ENCODE results near the gene AIG1.

The AIG1 gene

GRCh38 chr6:143218233-143218632 lies 157.5 kb downstream of the AIG1 start:
- in situ Hi-C loops (cut with MboI; ENCODE audit: low sequenced_read_pairs, unreplicated experiment), result no loop called here
- TF ChIP-seq CTCF (IDR thresholded peaks at IDR 0.05; ENCODE audit: borderline replicate concordance, control extremely low read depth, extremely low read depth, insufficient read depth, missing control alignments), result no peak
- DNase-seq (ENCODE audit: low spot score), result no peak

DNA sequence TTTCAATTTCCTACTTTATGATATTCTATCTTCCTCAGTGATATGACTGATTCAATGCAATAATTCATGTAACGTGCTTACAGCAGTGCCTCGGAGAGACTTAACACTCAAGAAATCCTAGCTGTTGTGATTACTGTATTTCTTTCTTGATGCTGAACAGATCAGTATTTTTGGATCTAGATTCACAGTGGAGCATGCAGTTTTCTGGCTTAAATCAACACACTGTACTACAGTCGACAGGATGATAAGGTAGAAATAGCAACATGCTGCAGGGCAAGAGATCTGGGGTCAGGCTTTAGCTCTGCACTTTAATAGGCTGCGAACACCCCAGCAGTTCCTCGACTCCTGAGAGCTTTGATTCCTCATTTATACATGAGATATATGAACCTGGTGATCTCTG lies 161.0 kb downstream of the AIG1 start:
- DNase-seq (ENCODE audit: low spot score), result no peak
- in situ Hi-C loops (cut with MboI; ENCODE audit: low sequenced_read_pairs, unreplicated experiment), result no loop called here
- no peak for TF ChIP-seq CTCF (IDR thresholded peaks at IDR 0.05; ENCODE audit: borderline replicate concordance, control extremely low read depth, extremely low read depth, insufficient read depth, missing control alignments)

DNA sequence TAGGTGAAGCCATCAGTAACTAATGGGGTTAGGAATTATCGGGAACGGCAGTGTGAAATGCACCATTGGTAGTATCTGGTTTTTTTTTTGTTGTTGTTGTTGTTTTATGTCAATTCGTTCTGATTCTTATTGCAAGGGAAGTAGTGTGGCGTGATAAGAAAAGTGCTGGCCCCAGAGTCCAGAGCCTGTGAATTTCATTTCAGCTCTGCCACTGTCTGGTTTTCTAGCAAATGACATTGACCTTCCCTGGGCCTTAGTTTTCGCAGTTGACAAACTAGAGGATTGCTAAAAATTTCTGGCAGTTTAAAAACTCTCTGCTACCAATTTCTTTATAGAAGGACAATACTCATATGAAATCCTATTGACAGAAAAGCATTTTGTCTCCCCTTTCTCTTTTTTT lies 161.6 kb downstream of the AIG1 start:
- in situ Hi-C loops (cut with MboI; ENCODE audit: low sequenced_read_pairs, unreplicated experiment), result no loop called here
- no peak for DNase-seq (ENCODE audit: low spot score)
- TF ChIP-seq CTCF (IDR thresholded peaks at IDR 0.05; ENCODE audit: borderline replicate concordance, control extremely low read depth, extremely low read depth, insufficient read depth, missing control alignments), result no peak

DNA sequence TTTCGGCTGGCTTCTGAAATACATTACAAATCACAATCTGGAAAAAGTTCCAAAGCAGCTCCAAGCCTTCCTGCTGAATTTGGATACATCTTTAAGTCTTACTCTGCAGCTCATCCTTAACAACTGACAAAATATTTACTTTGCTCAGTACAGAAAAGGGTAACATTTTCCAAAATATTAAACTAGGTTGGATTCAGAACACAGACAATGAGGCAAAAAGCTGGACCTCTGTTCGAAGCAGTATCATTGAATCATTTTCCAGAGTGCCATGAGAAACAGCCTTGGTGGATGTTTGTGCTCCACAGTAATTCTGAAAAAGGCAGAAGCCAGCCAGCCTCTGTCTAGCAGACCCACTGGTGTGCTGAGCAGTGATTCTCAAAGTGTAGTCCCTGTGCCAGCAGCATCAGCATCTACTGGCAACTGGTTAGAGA lies 162.1 kb downstream of the AIG1 start:
- no peak for DNase-seq (ENCODE audit: low spot score)
- TF ChIP-seq CTCF (IDR thresholded peaks at IDR 0.05; ENCODE audit: borderline replicate concordance, control extremely low read depth, extremely low read depth, insufficient read depth, missing control alignments), result no peak
- in situ Hi-C loops (cut with MboI; ENCODE audit: low sequenced_read_pairs, unreplicated experiment), result no loop called here

GRCh38 chr6:143223895-143224294 lies 163.2 kb downstream of the AIG1 start:
- in situ Hi-C loops (cut with MboI; ENCODE audit: low sequenced_read_pairs, unreplicated experiment), result no loop called here
- no peak for DNase-seq (ENCODE audit: low spot score)
- no peak for TF ChIP-seq CTCF (IDR thresholded peaks at IDR 0.05; ENCODE audit: borderline replicate concordance, control extremely low read depth, extremely low read depth, insufficient read depth, missing control alignments)

DNA sequence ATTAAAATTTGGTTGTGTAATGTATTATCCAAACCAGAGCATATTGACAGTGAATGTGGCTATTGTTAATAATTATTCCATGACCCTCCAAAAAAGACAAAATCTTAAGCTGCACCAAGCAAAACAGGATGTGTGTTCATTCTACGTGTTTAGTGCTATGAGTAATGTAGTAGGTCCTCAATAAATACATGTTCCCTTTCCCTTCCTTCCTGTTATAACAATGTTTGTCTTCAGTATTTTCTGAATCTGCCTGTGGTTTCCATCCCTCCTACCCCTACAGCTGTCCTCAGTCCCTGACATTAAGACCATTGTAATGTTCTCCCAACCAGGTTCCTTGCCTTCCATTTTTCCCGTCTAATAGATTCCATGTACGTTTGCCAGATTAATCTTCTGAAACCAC lies 163.8 kb downstream of the AIG1 start:
- TF ChIP-seq CTCF (IDR thresholded peaks at IDR 0.05; ENCODE audit: borderline replicate concordance, control extremely low read depth, extremely low read depth, insufficient read depth, missing control alignments), result no peak
- no peak for DNase-seq (ENCODE audit: low spot score)
- in situ Hi-C loops (cut with MboI; ENCODE audit: low sequenced_read_pairs, unreplicated experiment), result no loop called here

GRCh38 chr6:143225929-143226328 lies 165.2 kb downstream of the AIG1 start:
- no peak for DNase-seq (ENCODE audit: low spot score)
- in situ Hi-C loops (cut with MboI; ENCODE audit: low sequenced_read_pairs, unreplicated experiment), result no loop called here
- no peak for TF ChIP-seq CTCF (IDR thresholded peaks at IDR 0.05; ENCODE audit: borderline replicate concordance, control extremely low read depth, extremely low read depth, insufficient read depth, missing control alignments)
